WERI-Rb-1 (cell line): ENCODE data around the gene IQGAP3.
"Not testable (repeated sequence)": the region's sequence is repeated elsewhere in the genome, so short reads cannot be mapped to it uniquely, and the experiment has no call there.

Source experiments
- DNase-seq: peaks from one replicate; pipeline ENCODE4 v3.0.0-alpha.2; 2020
- H3K27ac ChIP-seq: fragments of 250-450 bp; sonication (Bioruptor Pico); 2 replicates; pipeline ENCODE4 v1.5.1; 2020; ENCODE audit warnings: mild to moderate bottlenecking, moderate library complexity
- H3K27me3 ChIP-seq: fragments of 250-450 bp; sonication (Bioruptor Pico); 2 replicates; pipeline ENCODE4 v1.5.1; 2021; ENCODE audit warnings: mild to moderate bottlenecking, low read depth, moderate library complexity; ENCODE audit not compliant: insufficient read depth, severe bottlenecking
- H3K36me3 ChIP-seq: fragments of 250-450 bp; sonication (Bioruptor Pico); 2 replicates; pipeline ENCODE4 v1.5.1; 2020; ENCODE audit warnings: mild to moderate bottlenecking, moderate library complexity
- H3K4me3 ChIP-seq: 2 replicates; pipeline ENCODE4 v1.5.1; 2011; ENCODE audit warnings: low read depth, mild to moderate bottlenecking, control low read depth, low read length
- H3K9me3 ChIP-seq: fragments of 250-450 bp; sonication (Bioruptor Pico); 2 replicates; pipeline ENCODE4 v1.5.1; 2021; ENCODE audit warnings: mild to moderate bottlenecking, moderate library complexity; ENCODE audit not compliant: severe bottlenecking
- TF ChIP-seq, protein P1 (sequence below): IDR thresholded peaks from 2 replicates; pipeline ENCODE4 v1.5.1; 2011; ENCODE audit warnings: low read depth, mild to moderate bottlenecking, control low read depth, inconsistent platforms, low read length

IQGAP3 gene

GRCh38 chr1:156592158-156592909 lies 20.0 kb upstream of the IQGAP3 start:
- Histone ChIP-seq H3K27me3 (no peaks in the 10 kb centered on the region), H3K27ac (peak overlapping the region; percentile 79), H3K36me3 (peaks cover 50% of the 10 kb centered on the region), H3K9me3 (no peaks in the 10 kb centered on the region), H3K4me3 (peak overlapping the region; percentile 65)
- no peak for DNase-seq
- TF ChIP-seq, protein P1, sequence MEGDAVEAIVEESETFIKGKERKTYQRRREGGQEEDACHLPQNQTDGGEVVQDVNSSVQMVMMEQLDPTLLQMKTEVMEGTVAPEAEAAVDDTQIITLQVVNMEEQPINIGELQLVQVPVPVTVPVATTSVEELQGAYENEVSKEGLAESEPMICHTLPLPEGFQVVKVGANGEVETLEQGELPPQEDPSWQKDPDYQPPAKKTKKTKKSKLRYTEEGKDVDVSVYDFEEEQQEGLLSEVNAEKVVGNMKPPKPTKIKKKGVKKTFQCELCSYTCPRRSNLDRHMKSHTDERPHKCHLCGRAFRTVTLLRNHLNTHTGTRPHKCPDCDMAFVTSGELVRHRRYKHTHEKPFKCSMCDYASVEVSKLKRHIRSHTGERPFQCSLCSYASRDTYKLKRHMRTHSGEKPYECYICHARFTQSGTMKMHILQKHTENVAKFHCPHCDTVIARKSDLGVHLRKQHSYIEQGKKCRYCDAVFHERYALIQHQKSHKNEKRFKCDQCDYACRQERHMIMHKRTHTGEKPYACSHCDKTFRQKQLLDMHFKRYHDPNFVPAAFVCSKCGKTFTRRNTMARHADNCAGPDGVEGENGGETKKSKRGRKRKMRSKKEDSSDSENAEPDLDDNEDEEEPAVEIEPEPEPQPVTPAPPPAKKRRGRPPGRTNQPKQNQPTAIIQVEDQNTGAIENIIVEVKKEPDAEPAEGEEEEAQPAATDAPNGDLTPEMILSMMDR: no peak

DNA sequence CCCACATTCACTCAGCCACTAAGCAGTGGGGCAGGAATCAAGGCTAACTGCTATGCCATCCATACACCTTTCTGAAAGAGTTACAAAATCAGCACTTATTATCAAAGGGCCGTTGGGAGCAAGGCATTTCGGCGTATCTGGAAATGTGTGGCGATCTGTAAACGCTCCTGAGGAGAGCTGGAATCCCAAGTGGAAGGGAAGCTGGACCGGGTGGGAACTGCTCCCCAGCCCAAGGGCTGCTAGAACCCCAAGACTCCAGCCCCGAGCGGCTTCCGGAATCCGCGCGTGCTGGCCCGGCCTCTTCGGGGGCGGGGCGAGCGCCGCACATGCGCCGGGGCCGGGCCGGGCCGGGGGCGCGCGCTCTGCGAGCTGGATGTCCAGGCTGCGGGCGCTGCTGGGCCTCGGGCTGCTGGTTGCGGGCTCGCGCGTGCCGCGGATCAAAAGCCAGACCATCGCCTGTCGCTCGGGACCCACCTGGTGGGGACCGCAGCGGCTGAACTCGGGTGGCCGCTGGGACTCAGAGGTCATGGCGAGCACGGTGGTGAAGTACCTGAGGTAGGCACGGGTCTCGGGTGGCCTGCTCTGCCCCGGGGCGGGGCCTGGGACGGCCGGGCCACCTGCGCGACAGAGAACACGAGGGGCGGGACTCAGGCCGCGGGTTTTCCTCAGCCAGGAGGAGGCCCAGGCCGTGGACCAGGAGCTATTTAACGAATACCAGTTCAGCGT lies 19.2 kb upstream of the IQGAP3 start, which contains the start of gene NAXE:
Gene NAXE (plus strand): TSS at position 345 of the 726 bp plus-strand sequence. CDS start 29 bp downstream, at position 374.
- Histone ChIP-seq H3K27ac (peak within 1 kb of the TSS; percentile 79), H3K4me3 (peak within 1 kb of the TSS; percentile 65), H3K9me3 (no peaks in the 10 kb centered on the region), H3K36me3 (peaks cover 42% of the 10 kb centered on the region), H3K27me3 (no peaks in the 10 kb centered on the region)
- peak; percentile 81 for DNase-seq
- TF ChIP-seq, protein P1: no peak

- H3K27ac ChIP-seq: peak overlapping the region; percentile 79
- no peaks in the 10 kb centered on the region for H3K27me3 ChIP-seq
- no peak for DNase-seq
- peak overlapping the region; percentile 65 for H3K4me3 ChIP-seq
- H3K36me3 ChIP-seq: peaks cover 38% of the 10 kb centered on the region
- H3K9me3 ChIP-seq: no peaks in the 10 kb centered on the region
- TF ChIP-seq, protein P1: no peak
Observed at GRCh38 chr1:156591181-156591431, 18.7 kb upstream of the IQGAP3 start.

DNA sequence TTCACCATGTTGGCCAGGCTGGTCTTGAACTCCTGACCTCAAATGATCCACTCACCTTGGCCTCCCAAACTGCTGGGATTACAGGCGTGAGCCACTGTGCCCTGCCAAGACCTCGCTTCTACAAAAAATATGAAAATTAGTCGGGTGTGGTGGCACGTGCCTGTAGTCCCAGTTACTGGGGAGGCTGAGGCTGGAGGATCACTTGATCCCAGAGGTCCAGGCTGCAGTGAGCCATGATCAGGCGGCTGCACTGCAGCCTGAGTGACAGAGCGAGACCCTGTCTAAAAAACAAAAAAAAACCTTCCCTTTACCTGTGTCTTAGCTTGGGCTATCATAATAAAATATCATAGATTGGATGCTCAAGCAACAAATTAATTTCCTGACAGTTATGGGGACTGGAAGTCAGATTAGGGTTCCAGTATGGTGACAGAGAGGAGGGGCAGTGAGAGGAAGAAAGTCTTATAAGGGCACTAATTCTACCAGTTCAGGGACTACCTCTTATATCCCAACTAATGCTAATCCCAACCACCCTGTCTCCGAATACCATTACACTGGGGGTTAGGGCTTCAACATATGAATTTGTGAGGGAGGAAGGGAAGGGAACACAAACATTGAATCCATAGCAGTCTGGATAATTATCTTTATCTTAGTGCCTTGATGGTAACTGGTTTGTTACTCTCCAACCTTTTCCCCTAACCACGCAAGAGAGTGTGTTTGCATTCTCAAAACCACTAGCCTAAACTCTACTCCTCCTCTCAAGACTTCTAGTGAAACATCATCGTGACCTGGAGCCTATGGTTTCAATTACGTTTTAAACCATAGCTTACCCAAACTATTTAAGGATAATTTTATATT lies 18.2 kb upstream of the IQGAP3 start:
- DNase-seq: no peak
- Histone ChIP-seq H3K4me3 (peak overlapping the region; percentile 65), H3K36me3 (peaks cover 32% of the 10 kb centered on the region), H3K27me3 (no peaks in the 10 kb centered on the region), H3K27ac (no peak overlapping the region), H3K9me3 (no peaks in the 10 kb centered on the region)
- TF ChIP-seq, protein P1: no peak

- H3K27me3 ChIP-seq: no peaks in the 10 kb centered on the region
- TF ChIP-seq, protein P1: no peak
- no peak overlapping the region for H3K27ac ChIP-seq
- H3K4me3 ChIP-seq: no peak overlapping the region
- H3K36me3 ChIP-seq: peaks cover 22% of the 10 kb centered on the region
- DNase-seq: no peak
- no peaks in the 10 kb centered on the region for H3K9me3 ChIP-seq
Observed at GRCh38 chr1:156589546-156589945, 17.2 kb upstream of the IQGAP3 start.

DNA sequence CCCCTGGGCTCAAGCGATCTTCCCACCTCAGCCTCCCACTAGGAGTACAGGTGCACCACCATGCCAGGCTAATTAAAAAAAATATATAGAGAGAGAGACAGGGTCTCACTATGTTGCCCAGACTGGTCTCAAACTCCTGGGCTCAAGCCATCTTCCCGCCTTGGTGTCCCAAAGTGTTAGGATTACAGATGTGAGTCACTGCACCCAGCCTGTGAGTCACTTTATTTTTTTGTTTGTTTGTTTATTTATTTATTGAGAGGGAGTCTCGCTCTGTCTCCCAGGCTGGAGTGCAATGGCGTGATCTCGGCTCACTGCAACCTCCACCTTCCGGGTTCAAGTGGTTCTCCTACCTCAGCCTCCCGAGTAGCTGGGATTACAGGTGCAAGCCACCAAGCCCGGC lies 15.6 kb upstream of the IQGAP3 start:
- H3K36me3 ChIP-seq, H3K9me3 ChIP-seq, DNase-seq, H3K4me3 ChIP-seq, H3K27ac ChIP-seq, H3K27me3 ChIP-seq: not testable (repeated sequence)
